WTC11 (cell line): ENCODE data around the gene CNOT9. TPM values are rescaled to one million over a fixed set of nuclear protein-coding genes. Genes with fewer than 3 reads are reported as not detected.

Source experiments
- ATAC-seq: fragments of 200-7000 bp; cut with Tn5 transposase; 2 replicates; pipeline ENCODE4 v1.10.0; 2021; ENCODE audit warnings: mild to moderate bottlenecking, moderate library complexity
- CTCF ChIA-PET: fragments of 300-600 bp; sonication (Branson Sonifier 250); formaldehyde crosslinking; loops from one replicate; lab custom pipeline; 2021; ENCODE audit warnings: antibody characterized with exemption; lab: Charles Lee
- POLR2A ChIA-PET: fragments of 350-600 bp; sonication (Branson Sonifier 250); formaldehyde crosslinking; loops from one replicate; lab custom pipeline; 2021; ENCODE audit warnings: antibody characterized with exemption; lab: Charles Lee
- DNase-seq: peaks from one replicate; pipeline ENCODE4 v3.0.0; 2021; ENCODE audit warnings: low spot score
- H3K27ac Mint-ChIP-seq: 2 replicates; pipeline ENCODE4 v1.8.0; 2021; ENCODE audit warnings: mixed read lengths
- H3K27me3 Mint-ChIP-seq: 2 replicates; pipeline ENCODE4 v1.8.0; 2021; ENCODE audit warnings: low read depth, mild to moderate bottlenecking, moderate library complexity, mixed read lengths
- H3K36me3 Mint-ChIP-seq: 2 replicates; pipeline ENCODE4 v1.8.0; 2021; ENCODE audit warnings: mixed read lengths
- H3K4me1 Mint-ChIP-seq: 2 replicates; pipeline ENCODE4 v1.8.0; 2022; ENCODE audit warnings: mixed read lengths
- H3K4me3 Mint-ChIP-seq: 2 replicates; pipeline ENCODE4 v1.8.0; 2021; ENCODE audit warnings: mild to moderate bottlenecking, moderate library complexity, mixed read lengths
- H3K9me3 Mint-ChIP-seq: 2 replicates; pipeline ENCODE4 v1.8.0; 2021; ENCODE audit warnings: mixed read lengths
- AR ChIP-seq: fragments of 250-450 bp; sonication (Bioruptor Pico); IDR thresholded peaks from 2 replicates; pipeline ENCODE4 v1.9.0; 2021; ENCODE audit warnings: mild to moderate bottlenecking
- ATF3 ChIP-seq: sonication (generic); formaldehyde crosslinking; conservative IDR thresholded peaks from 2 replicates; pipeline ENCODE4 v1.8.1; 2022; ENCODE audit warnings: mild to moderate bottlenecking, missing genetic modification reagents
- ELF4 ChIP-seq: sonication (generic); formaldehyde crosslinking; IDR thresholded peaks from 2 replicates; pipeline ENCODE4 v1.8.1; 2022; ENCODE audit warnings: low read depth, mild to moderate bottlenecking, moderate library complexity, missing genetic modification reagents
- ERG ChIP-seq: fragments of 250-450 bp; sonication (Bioruptor Pico); IDR thresholded peaks from 2 replicates; pipeline ENCODE4 v1.8.0; 2021; ENCODE audit warnings: mild to moderate bottlenecking
- JAZF1 ChIP-seq: fragments of 250-450 bp; sonication (Bioruptor Pico); IDR thresholded peaks from 2 replicates; pipeline ENCODE4 v1.9.0; 2021; ENCODE audit warnings: moderate library complexity, mild to moderate bottlenecking, inconsistent platforms
- NFATC4 ChIP-seq: fragments of 250-450 bp; sonication (Bioruptor Pico); IDR thresholded peaks from 2 replicates; pipeline ENCODE4 v1.9.0; 2021; ENCODE audit warnings: mild to moderate bottlenecking
- NR3C1 ChIP-seq: sonication (generic); formaldehyde crosslinking; conservative IDR thresholded peaks from 2 replicates; pipeline ENCODE4 v1.8.1; 2023; ENCODE audit warnings: low read depth, mild to moderate bottlenecking, missing genetic modification reagents
- OVOL2 ChIP-seq: fragments of 250-450 bp; sonication (Bioruptor Pico); IDR thresholded peaks from 2 replicates; pipeline ENCODE4 v1.9.0; 2021; ENCODE audit warnings: mild to moderate bottlenecking, borderline replicate concordance
- SOX15 ChIP-seq: fragments of 250-450 bp; sonication (Bioruptor Pico); IDR thresholded peaks from 2 replicates; pipeline ENCODE4 v1.9.0; 2021; ENCODE audit warnings: mild to moderate bottlenecking
- STAT6 ChIP-seq: sonication (generic); formaldehyde crosslinking; conservative IDR thresholded peaks from 2 replicates; pipeline ENCODE4 v1.8.1; 2023; ENCODE audit warnings: mild to moderate bottlenecking, low read depth, missing genetic modification reagents, moderate library complexity
- TP53 ChIP-seq: sonication (generic); formaldehyde crosslinking; IDR thresholded peaks from 2 replicates; pipeline ENCODE4 v1.8.1; 2023; ENCODE audit warnings: mild to moderate bottlenecking, missing genetic modification reagents
- ZNF232 ChIP-seq: sonication (generic); formaldehyde crosslinking; IDR thresholded peaks from 2 replicates; pipeline ENCODE4 v1.8.0; 2022; ENCODE audit warnings: mild to moderate bottlenecking, missing genetic modification reagents
- ZNF263 ChIP-seq: sonication (generic); formaldehyde crosslinking; IDR thresholded peaks from 2 replicates; pipeline ENCODE4 v1.8.1; 2022; ENCODE audit warnings: low read depth, mild to moderate bottlenecking, moderate library complexity, missing genetic modification reagents
- ZNF396 ChIP-seq: fragments of 250-450 bp; sonication (Bioruptor Pico); IDR thresholded peaks from 2 replicates; pipeline ENCODE4 v1.8.0; 2021; ENCODE audit warnings: mild to moderate bottlenecking, moderate library complexity, borderline replicate concordance
- ZNF512 ChIP-seq: sonication (generic); formaldehyde crosslinking; IDR thresholded peaks from 2 replicates; pipeline ENCODE4 v1.8.1; 2022; ENCODE audit warnings: missing genetic modification reagents, borderline replicate concordance
- total RNA-seq: library from RNA; stranded (reverse); gene quantifications from 3 replicates; pipeline ENCODE4 v1.2.3, GENCODE V29; 2021
- TF ChIP-seq, protein P1 (sequence below): fragments of 250-450 bp; sonication (Bioruptor Pico); IDR thresholded peaks from 2 replicates; pipeline ENCODE4 v1.9.0; 2021; ENCODE audit warnings: mild to moderate bottlenecking, borderline replicate concordance

Gene CNOT9
- total RNA-seq, 1 experiment from 2014 or later: 62.6 TPM

- DNase-seq (no peak), ATAC-seq (no peak)
- H3K36me3 Mint-ChIP-seq: peaks cover 53% of the 10 kb centered on the region
- H3K27ac Mint-ChIP-seq: no peak overlapping the region
- no peak overlapping the region for H3K4me3 Mint-ChIP-seq
- H3K4me1 Mint-ChIP-seq: no peaks in the 10 kb centered on the region
- ChIA-PET CTCF (no interaction called here), POLR2A (no interaction called here)
- no peaks in the 10 kb centered on the region for H3K27me3 Mint-ChIP-seq
- H3K9me3 Mint-ChIP-seq: no peaks in the 10 kb centered on the region
- no peak for TF ChIP-seq NR3C1 (CRISPR knock-in tag)
- TF ChIP-seq ZNF232 (CRISPR knock-in tag): no peak
- TF ChIP-seq OVOL2 (CRISPR knock-in tag): no peak
- TF ChIP-seq ELF4 (CRISPR knock-in tag): no peak
- no peak for TF ChIP-seq JAZF1 (CRISPR knock-in tag)
- no peak for TF ChIP-seq STAT6
- no peak for TF ChIP-seq NFATC4 (CRISPR knock-in tag)
- no peak for TF ChIP-seq ZNF396
- TF ChIP-seq, protein P1, sequence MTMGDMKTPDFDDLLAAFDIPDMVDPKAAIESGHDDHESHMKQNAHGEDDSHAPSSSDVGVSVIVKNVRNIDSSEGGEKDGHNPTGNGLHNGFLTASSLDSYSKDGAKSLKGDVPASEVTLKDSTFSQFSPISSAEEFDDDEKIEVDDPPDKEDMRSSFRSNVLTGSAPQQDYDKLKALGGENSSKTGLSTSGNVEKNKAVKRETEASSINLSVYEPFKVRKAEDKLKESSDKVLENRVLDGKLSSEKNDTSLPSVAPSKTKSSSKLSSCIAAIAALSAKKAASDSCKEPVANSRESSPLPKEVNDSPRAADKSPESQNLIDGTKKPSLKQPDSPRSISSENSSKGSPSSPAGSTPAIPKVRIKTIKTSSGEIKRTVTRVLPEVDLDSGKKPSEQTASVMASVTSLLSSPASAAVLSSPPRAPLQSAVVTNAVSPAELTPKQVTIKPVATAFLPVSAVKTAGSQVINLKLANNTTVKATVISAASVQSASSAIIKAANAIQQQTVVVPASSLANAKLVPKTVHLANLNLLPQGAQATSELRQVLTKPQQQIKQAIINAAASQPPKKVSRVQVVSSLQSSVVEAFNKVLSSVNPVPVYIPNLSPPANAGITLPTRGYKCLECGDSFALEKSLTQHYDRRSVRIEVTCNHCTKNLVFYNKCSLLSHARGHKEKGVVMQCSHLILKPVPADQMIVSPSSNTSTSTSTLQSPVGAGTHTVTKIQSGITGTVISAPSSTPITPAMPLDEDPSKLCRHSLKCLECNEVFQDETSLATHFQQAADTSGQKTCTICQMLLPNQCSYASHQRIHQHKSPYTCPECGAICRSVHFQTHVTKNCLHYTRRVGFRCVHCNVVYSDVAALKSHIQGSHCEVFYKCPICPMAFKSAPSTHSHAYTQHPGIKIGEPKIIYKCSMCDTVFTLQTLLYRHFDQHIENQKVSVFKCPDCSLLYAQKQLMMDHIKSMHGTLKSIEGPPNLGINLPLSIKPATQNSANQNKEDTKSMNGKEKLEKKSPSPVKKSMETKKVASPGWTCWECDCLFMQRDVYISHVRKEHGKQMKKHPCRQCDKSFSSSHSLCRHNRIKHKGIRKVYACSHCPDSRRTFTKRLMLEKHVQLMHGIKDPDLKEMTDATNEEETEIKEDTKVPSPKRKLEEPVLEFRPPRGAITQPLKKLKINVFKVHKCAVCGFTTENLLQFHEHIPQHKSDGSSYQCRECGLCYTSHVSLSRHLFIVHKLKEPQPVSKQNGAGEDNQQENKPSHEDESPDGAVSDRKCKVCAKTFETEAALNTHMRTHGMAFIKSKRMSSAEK: no peak
- no peak for TF ChIP-seq TP53 (CRISPR knock-in tag)
- TF ChIP-seq ZNF263 (CRISPR knock-in tag): no peak
- TF ChIP-seq ERG (CRISPR knock-in tag): no peak
- no peak for TF ChIP-seq ZNF512 (CRISPR knock-in tag)
- no peak for TF ChIP-seq ATF3 (CRISPR knock-in tag)
- TF ChIP-seq SOX15 (CRISPR knock-in tag): no peak
- TF ChIP-seq AR: no peak
These were observed 69.7 kb downstream of the CNOT9 start for GRCh38 chr2:218638372-218638771.
